Fibroblast of skin of right quadriceps (primary cell): ENCODE results near the gene TRIM68.

Source experiments
- DNase-seq: peaks from one replicate; pipeline ENCODE4 v3.0.0-alpha.2; 2013

The TRIM68 gene

DNA sequence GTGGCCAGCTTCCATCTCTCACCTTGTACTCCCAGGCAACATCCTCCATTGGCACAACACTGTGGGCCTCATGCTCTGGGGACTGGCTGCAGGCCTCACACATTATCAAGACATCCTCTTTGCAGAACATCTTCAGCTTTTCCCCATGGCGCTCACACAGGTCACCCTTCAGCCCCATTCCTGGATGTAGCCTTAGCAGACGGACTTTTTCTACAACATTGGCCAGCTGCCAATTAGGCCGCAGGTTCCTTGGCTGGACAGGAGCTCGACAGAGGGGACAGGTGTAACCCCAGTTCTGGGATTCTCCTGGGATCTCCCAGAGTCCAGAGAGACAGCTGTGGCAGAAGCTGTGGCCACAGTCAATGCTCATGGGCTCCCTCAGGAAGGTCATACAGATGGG lies 3.0 kb downstream of the TRIM68 start:
- DNase-seq = no peak

DNA sequence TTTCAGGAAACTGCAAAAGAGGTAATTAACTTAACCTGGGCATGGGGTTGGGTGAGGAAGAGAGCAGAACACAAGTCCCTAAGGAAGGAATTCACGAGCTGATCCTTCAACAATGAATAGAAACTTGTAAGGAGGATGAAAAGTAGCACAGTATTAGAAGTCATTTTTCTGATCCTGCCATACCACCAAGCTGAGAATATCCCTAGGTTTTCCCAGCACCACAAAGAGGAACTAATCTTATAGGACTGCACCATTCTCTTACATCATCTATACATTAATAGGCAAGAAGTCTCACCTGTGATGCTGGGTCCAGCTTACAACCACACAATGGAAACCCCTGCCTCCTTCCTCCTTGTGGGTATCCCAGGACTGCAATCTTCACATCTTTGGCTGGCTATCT lies 14.3 kb downstream of the TRIM68 start, which contains the start of gene OR52I1:
OR52I1 (plus strand) TSS at position 301 of the 400 bp plus-strand sequence; CDS start at position 301, 0 bp downstream.
- DNase-seq = no peak

GRCh38 chr11:4589017-4589416 lies 19.0 kb downstream of the TRIM68 start:
- DNase-seq = no peak

GRCh38 chr11:4581443-4581842 lies 26.6 kb downstream of the TRIM68 start, which contains the start of gene OR52I2:
Gene OR52I2, plus strand, starts transcription at chr11:4581743.
- DNase-seq = no peak

DNA sequence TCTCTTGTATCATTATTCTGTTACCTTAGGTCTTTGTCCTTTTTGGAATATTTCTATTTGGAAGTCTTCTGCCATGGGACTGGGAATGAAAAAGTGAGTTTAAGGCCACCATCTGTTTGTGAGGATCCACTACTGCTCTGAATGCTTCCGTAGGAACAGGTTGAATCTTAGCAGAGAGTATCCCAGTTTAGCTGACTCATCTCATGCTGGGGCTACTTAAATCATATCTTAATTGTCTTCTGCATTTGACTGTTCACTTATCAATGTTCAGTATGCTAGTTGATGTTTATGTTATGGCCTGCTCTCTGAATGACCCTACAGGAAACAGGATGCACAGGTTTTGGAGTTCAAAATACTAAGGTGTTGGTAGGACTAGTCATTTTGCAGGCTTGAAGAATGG lies 27.9 kb downstream of the TRIM68 start:
- no peak for DNase-seq

DNA sequence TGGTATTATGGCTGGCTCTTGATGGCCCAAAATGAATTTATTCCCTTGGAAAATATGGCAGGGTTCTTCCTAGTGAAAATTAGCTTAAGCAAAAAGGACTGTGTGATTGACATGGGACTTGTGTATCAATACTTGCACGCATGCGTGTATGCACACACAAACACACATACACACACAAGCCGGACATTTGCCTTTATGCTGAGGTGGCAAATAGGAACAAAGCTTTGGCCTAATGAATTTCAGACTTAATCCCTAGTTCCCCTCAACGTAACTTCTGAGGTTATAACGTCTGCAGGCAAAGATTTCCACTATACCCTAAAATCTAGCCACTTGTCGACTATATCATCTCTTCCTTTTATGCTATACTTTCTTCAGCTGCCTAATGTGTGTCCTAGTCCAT lies 29.4 kb downstream of the TRIM68 start:
- no peak for DNase-seq

- no peak for DNase-seq
Measured at GRCh38 chr11:4577761-4578160, 30.3 kb downstream of the TRIM68 start.

- no peak for DNase-seq
Measured at GRCh38 chr11:4576880-4577279, 31.2 kb downstream of the TRIM68 start.

- no peak for DNase-seq
Measured at GRCh38 chr11:4569075-4569474, 39.0 kb downstream of the TRIM68 start.

DNA sequence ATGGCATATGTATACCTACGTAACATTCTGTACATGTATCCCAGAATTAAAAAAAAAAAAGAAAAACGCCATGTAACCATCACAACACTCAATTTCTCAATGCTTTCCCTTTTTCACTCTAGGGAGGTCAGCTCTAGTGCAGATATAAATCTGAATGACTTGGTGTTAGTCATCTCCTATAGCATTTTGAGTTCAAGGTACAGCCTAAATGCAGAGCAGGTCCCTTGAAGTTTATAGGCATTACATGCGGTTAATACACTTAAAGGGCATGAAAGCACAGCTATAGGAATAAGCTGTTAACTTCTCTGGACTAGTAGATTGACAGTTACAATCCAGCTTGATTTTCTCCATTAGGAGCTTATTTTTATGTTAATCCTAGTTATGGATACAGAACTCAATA lies 42.7 kb downstream of the TRIM68 start:
- no peak for DNase-seq

GRCh38 chr11:4560467-4560866 lies 47.6 kb downstream of the TRIM68 start:
- DNase-seq = no peak

DNA sequence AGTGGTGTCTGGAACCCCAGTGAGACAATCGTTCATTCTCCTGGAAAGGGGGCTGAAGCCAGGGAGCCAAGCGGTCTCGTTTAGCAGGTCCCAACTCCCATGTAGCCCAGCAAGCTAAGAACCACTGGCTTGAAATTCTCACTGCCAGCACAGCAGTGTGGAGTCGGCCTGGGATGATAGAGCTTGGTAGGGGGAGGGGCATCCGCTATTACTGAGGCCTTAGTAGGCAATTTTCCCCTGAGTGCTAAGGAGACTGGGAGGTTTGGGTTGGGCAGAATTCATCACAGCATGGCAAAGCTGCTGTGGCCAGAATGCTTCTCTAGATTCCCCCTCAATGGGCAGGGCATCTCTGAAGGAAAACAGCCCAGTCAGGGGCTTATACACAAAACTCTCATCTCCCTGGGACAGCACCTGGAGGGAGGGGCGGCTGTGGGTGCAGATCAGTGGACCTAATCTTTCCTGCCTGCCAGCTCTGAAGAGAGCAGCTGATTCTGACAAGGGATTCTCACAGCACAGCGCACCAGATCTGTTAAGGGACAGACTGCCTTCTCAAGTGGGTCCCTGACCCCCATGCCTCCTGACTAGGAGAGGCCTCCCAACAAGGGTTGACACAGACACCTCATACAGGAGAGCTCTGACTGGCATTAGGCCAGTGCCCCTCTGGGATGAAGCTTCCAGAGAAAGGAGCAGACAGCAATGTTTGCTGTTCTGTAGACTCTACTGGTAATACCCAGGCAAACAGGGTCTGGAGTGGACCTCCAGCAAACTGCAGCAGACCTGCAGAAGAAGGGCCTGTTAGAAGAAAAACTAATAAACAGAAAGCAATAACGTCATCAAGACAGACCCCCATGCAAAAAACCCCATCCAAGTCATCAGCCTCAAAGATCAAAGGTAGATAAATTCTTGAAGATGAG lies 48.2 kb downstream of the TRIM68 start:
- DNase-seq = no peak

DNA sequence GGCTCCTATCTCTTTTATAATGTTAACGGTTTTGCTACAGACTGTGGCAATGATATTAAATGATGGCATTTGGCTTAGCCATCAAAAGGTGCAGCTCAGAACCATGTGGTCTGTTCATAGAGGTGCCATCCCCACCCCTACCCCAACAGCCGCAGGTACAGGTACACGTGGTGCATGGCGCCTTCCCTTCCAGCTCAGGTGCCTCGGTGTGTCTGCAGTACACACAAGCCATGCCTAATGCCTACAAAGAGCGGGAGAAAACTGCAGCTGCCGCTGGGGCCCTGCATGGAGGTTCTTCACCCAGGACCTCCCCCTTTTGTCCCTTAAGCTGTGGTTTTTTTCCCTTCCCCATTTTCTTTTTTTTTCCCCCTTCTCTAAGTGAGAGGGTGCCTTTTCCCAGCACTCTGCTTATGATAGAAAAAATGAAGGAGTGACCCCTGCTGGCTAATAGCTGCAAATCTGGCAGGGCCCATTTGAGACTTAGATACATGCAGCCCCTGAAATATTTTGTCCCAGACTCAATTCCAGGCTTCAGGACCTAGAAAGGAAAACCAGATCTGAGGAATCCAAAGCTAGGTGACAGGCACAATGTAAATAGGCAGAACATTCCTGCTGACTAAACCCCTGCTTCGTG lies 56.6 kb downstream of the TRIM68 start:
- DNase-seq = no peak
